ENCODE measurements around the gene PPARD.
A peak's percentile ranks its signal among the peaks of the same experiment; 100 is the strongest.
"Not testable (repeated sequence)": the region's sequence is repeated elsewhere in the genome, so short reads cannot be mapped to it uniquely, and the experiment has no call there.

Gene PPARD

DNA sequence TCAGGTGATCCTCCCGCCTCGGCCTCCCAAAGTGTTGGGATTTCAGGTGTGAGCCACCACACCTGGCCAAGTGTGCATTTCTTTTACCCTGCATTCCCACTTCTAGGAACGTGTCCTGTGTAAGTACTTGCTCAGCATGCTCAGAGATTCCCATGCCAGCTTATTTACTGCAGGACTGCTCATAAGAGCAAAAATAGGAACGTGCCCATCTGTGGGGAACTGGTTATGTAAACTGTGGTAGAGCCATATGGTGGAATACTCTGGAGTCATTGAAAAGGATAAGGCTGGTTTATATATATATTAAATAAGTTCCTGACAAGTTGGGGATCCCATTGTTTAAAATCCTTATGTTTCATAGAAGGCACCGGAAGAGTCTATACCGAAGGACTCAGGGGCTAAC is 71.6 kb downstream of the PPARD start:
- DNase-seq = no peak

DNA sequence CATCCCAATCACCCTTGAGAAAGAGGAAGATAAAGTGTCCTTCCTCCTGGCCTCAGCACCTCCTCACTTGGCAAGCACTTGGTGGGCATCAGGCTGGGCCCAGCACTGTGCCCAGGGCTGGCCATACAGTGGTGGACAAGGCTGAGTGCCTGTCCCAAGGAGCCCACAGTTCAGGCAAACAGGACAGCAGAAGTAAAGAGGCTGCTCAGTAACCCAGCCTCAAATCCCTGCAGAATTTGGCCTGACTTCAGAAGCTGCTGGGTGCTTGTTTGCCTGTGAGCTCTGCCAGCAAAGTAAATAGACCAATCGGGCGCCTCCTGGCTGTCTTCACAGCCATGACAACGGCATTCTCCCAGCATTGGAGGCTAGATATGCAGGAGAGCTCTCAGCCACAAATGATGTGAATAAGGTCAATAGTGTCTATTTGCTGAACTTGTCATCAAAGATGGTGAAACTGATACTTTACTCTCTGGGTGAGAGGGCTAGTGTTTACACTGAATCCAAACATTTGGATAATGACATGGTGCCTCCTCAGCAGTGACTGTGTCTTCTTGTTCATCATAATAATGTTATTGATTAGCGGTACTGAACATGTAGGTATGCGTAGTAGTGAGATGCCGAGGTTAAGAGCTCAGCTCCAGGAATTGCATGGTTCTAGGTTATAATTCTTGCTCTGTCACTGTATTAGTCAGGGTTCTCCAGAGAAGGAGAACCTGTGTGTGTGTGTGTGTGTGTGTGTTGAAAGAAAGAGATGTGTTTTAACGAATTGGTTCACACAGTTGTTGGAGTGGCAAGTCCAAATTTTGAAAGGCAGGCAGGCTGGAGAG is 72.9 kb downstream of the PPARD start:
- peak; percentile 97 for DNase-seq

DNA sequence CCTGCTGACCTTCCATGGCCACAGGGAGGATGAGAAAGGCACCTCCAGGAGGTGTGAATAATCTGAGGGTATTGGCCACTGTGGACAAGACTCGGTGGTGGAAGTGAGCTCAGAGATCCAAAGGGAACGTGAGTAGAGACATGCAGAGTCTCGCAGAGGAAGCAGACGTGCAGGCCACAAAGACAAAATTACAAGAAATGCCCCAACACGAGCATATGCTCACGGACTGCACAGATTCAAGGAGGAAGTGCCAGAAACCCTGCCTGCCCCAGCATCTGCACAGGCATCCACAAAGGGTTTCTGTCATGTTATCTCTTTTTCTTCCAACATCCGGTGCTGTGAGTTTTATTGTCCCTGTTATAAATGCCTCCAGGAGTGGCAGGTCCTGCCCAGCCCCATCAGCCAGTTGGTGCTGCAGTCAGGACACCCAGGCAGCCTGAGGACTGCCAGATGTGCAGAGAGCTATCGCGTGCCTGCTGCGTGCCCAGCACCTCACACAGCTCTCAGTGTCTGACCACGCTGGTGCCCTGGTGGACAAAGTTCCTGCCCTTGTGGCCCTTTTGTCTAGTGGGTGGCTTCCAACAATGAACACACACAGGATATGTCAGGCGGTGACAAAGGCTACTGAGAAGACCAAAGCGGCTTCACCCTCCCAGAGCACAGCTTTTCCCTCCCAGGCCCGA is 75.8 kb downstream of the PPARD start:
- no peak for DNase-seq

DNA sequence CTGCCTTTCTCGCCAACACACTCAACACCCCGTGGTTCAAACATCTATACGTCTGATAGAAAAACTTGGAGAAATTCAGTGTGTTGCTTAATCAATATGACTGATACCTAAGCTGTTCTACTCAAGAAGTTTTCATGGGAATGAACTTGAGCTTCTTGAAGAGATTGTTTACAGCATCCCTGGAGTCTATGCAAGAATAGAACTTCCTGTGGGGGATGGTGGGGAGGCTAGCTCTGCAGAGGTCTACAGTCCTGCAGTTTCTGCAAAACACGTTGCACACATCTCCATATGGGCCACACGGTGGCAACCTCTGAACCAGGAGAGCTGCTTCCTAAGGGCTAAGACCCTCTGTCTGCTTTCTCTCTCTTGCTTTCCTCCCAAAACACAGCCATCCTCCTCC is 77.1 kb downstream of the PPARD start:
- no peak for DNase-seq

DNA sequence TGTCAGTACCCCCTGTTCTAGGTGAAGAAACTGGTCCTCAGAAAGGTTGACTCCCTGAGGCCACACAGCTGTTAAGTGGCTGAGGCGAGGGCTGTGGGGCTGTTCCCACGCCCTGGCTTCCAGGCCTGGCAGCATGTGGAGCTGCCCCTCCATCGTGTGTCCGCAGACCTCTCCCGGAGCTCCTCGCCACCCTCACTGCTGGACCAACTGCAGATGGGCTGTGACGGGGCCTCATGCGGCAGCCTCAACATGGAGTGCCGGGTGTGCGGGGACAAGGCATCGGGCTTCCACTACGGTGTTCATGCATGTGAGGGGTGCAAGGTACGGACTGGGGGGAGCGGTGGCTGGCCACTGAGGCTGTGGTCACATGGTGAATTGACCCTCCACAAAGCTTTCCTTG is 77.6 kb downstream of the PPARD start:
- no peak for DNase-seq

DNA sequence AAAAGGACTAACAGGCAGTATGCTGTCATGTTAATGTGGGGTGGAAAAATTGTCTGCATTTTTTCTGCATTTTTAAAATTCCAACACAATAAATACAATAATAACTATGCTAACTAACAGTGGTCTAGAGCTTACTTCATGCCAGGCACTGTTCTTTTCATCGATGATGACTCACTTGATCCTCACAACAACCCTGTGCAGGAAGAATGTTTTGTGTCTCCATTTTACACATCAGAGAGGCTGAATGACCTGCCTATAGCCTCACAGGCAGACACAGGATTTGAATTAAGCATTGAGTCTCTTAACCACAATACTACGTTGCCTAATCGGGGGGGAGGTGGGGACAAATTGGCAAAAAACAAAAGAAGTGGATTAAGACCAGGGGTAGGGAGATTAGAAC is 82.9 kb downstream of the PPARD start:
- DNase-seq = no peak

DNA sequence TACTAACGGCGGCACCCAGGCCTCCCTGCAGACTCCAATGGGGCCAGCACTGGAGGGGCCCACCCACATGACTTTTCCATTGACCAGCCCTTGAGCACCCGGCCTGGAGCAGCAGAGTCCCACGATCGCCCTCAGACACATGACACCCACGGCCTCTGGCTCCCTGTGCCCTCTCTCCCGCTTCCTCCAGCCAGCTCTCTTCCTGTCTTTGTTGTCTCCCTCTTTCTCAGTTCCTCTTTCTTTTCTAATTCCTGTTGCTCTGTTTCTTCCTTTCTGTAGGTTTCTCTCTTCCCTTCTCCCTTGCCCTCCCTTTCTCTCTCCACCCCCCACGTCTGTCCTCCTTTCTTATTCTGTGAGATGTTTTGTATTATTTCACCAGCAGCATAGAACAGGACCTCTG is 83.7 kb downstream of the PPARD start:
- no peak for DNase-seq

DNA sequence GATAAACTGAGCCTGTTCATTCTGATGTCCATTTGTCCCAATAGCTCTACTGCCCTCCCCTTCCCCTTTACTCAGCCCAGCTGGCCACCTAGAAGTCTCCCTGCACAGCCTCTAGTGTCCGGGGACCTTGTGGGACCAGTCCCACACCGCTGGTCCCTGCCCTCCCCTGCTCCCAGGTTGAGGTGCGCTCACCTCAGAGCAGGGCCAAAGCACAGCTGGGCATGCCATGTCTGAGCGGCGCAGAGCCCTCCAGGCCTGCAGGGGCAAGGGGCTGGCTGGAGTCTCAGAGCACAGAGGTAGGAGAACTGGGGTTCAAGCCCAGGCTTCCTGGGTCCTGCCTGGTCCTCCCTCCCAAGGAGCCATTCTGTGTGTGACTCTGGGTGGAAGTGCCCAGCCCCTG is 85.1 kb downstream of the PPARD start:
- no peak for DNase-seq

DNA sequence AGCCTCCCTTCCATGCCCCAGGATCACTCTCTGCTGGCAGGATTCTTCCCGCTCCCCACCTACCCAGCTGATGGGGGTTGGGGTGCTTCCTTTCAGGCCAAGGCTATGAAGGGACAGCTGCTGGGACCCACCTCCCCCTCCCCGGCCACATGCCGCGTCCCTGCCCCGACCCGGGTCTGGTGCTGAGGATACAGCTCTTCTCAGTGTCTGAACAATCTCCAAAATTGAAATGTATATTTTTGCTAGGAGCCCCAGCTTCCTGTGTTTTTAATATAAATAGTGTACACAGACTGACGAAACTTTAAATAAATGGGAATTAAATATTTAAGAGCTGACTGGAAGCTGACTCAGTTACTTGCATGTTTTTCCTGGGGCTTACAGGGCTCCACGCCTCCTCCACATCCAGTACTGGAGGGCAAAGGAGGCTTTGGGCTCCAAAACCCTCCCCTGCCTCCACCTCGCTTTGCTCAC is 85.5 kb downstream of the PPARD start:
- no peak for DNase-seq

DNA sequence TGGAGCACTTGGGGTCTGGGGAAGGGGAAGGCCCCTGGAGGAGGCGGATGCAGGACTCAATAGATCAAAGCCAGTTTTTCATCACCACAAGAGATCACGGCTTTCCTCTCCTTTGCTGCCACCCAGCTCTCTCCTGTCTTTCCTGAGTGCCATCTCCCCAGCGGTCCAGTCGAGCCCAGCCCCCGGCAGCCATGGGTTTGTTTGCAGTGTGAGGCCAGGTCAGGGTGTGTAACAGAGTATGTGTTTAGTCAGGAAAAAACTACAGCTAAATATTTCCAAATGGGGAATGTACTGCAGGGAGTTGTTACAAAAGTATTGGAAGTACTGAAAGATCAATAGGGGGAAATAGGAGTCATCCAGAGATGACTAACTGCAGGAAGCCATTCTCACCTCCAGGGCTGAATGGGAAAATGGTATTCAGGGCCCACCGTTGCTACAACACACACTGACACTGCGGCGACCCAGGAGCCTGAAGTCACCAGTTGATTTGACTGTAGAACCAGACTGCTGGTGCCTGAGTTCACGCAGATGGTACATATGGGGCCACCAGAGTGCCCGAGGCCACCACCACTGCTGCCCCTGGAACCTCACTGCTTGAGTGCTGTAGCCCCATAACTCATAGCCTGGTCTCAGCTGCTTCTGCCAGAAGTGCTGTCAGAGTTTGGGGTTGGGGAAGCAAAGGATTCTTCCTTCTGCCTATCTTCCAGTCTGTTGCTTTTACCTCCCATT is 86.2 kb downstream of the PPARD start:
- no peak for DNase-seq

DNA sequence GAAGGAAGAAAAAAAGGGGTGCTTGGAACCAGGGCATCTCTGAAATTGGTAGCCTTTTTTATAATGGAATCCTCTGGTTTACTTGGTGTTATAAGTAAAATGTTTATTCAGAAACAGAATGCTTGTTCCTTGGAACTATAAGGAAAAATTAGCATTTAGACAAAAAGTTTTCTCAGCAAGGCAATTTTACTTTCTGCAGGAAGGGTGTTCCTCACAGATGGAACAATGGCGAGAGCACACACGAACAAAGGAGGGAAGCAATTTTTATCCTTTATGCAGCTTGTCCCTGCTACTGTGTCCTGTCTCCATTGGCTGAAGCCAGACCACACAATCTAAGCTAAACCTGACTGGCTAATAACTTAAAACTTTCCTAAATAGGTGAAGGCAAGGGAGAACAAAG is 87.1 kb downstream of the PPARD start:
- DNase-seq = no peak

DNA sequence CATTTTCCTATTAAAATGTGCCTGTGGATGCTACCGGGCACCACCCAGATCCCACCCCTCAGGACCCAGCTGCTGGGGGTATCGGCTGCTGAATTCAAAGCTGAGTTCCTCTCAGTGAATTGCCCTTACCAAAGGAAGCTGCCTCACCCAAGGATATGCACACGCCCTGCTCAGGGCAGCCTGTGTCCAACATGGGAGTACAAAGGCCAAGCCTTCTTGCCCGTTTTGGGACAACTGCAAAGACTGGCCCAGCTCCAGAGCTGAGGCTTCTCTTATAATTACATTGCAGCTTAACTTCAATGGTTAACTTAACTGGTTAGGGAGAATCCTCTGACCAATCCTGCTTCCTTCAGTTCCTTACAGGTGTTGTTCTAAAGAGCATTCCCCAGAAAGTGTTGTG is 89.9 kb downstream of the PPARD start:
- DNase-seq = no peak

DNA sequence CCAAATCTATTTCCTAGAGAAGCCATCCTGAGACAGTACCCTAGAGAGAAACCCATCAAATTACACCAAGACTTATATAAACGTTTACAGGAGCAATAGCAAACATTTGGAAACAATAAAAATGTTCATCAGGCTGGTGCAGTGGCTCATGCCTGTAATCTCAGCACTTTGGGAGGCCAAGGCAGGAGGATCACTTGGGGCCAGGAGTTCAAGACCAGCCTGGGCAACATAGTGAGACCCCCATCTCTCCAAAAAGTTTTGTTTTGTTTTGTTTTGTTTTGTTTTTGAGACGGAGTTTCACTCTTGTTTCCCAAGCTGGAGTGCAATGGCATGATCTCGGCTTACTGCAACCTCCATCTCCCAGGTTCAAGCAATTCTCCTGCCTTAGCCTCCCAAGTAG is 90.3 kb downstream of the PPARD start:
- not testable (repeated sequence) for DNase-seq

DNA sequence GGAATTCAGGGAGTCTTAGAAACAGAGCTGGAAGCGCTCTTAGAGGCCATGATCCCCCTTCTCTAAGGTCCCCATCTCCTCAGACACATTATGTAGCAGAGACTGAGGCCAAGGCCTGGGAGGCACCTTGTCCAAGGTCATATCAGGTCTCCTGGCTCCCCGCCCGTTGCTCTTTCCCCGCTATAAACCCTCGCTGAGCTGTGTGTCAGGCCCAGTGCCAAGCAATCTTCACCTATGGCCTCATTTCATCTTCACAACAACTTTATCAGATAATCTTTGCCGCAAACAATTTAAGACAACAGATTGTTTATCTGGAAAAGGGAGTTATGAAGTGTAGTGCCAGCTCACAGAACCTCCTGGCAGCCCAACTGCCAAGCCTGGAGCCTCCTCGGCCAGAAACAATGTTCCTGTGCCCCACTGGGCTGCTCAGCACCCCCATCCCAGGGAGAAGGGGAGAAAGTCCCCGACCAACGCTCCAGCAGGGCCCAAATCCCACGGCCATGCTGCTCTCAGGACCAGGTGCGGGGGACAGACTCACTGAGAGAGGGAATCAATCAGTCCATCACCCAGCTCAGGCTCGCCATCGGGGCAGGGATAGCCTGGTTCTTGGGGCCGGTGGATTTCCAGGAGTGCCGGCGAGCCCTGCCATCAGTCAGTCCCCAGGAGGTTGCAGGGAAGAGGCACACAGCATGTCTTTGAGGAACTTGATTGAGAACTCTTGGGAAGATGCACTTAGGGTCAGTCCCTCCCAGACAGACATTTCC is 92.9 kb downstream of the PPARD start:
- no peak for DNase-seq

DNA sequence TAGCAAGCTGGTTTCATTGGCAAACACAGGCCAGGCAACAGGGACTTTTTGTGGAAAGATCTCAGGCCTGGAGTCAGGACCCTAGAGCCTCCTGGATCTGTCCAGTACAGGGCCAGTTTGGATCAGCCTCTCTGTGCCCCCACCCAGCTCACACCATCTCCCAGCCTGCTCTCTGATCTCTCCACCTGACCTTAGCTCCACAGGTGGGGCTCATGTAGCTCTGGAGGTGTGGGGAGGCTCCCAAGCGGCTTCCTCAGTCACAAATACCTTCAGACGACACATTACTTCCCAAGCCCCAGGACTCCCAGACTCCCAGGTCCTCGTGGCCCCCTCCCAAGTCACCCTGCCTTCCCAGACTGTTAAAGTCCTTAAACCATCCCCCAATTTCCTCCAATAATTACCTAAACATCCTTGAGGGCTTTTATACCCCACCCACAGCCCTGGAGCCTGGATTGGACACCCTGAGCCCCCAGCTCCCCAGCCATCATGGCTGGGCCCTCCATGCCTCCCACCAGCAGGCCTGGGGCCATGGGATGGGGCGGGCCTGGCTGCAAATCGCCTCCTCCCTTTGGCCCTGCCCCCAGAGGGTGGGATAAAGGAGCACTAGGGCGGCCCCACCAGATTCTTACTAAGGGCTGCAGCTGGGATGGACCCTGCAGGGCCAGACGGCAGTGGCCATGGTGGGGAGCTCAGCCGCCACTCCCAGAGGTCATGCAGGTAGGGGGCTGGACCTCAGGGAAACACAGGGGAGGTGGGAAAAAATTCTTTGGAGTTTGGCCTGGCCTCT is 93.9 kb downstream of the PPARD start:
- no peak for DNase-seq

DNA sequence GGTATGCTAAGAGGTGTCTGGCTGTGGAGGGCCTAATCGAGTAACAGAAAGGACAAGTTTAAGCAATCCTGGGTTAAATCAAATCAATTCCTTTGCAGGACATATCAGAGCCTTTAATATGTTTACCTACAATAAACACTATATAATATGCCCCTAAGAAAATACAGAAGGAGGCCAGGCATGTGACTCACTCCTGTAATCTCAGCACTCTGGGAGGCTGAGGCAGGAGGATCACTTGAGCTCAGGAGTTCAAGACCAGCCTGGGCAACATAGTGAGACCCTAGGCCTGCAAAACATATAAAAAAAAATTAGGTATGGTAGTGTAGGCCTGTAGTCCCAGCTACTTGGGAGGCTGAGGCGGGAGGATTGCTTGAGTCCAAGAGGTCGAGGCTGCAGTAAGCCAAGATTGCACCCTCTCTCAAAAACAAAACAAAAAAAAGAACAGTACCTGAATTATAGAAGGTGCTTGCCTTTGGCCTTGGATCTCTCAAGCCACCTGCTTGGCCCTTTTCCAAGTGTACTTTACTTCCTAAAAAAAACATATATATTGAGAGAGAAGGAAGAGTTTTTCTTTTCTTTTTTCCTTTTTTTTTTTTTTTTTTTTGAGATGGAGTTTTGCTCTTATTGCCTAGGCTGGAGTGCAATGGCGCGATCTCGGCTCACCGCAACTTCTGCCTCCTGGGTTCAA is 96.2 kb downstream of the PPARD start:
- peak; percentile 26 for DNase-seq

DNA sequence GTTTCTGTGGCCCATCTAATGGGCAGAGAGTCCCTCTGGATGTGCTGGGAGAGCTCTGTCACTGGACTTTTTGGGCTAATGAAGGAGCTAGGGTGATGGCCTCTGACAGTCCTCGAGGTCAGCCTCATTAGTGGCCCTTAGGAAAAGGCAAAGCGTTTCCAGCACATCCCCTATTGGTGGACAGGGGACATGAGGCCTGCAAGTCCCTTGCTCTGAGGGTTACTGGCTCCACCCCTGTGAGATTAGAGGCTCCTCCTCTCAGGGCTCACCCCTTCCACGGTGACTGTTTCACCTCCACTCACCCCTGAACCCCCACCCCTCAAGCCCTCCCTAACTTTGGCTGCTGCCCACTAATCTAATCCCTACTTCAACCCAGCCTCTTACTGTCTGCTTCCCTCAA is 97.0 kb downstream of the PPARD start:
- no peak for DNase-seq

DNA sequence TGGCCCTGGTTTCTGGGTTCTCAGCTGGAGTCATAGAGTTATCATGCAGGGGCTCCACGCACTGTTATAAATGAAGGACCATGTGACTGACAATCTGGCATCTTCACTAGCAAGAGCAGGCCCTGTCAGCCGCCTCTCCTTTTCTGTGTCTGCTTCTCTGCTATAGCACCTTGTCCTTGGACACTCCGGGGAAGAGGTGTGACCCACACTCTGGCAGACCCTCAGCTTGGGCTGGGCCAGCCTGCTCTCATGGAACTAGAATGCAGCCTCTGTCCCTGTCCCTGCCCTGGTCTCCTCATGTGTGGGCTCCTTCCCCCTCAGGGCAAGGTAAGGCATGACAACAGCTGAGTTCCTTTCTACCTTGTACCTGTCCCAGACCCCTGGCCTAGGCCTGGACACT is 98.8 kb downstream of the PPARD start:
- no peak for DNase-seq

DNA sequence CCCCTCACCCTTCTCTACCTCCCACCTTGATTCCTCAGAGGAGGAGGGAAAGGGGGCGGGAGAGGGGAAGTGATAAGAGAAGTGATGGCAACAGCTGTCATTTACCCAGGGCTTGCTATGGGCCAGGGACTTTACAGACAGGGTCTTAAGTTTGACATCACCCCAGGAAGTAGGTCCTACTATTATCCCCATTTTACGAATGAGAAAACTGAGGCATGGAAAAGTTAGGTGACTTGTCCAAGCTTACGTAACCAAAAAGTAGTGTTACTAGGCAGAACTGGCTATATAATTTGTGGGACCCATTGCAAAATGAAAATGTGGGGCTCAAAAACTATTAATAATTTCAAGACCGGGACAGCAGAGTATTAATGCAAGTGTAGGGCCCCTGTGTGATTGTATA is 99.3 kb downstream of the PPARD start:
- no peak for DNase-seq

DNA sequence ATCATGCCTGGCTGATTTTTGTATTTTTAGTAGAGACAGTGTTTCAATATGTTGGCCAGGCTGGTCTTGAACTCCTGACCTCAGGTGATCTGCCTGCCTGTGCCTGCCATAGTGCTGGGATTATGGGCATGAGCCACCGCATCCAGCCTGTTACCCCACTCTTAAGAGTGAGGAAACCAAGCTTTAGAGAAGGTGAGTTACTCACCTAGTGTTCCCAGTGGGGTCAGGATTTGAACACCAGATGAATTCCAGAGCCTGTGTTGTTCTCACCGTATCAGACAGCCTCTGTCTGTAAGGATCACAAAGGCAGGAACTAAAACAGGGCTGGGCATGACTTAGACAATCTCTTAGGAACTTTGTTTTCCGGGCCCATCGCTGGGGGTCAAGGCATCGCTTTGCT is 100.3 kb downstream of the PPARD start:
- no peak for DNase-seq

DNA sequence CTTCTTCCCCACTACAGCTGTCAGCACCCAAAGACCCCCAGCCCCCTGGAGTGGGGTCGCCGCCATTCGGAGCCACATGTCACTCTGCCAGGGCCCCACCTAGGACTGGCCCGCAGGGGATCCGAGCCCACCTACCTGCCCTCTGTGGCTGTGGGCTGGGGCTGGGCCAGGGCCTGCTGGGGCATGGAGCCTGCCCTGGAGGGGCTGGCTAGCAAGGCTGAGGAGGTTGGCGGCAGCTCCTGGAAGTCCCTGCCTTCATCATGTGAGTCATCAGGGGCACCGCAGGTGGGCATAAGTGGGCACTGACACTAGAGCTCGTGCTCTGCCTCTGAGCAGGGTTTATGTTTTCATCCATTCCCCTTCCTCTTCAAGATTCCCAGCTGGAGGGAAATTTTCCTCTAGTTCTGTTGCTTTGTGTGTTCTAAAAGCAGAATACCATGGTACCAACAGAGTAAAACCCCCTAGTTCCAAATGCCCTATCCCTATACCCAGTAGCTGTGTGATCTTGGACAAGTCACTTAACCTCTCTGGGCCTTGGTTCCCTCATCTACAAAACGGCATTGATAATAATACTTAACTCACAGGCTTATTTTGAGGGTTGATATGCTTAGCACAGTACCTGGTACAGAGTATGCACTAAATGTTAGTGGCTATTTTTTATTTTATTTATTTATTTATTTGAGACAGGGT is 101.1 kb downstream of the PPARD start:
- DNase-seq = no peak

Measured in DMS53 (cell line).